Endothelial cell of coronary artery (primary cell): ENCODE measurements around the gene ZNF260. TPM values are rescaled to one million over a fixed set of nuclear protein-coding genes. Genes with fewer than 3 reads are reported as not detected.

ENCODE experiments used
- total RNA-seq: library from RNA; depleted of rRNA; stranded (reverse); fragments of >200 nt; gene quantifications from 2 replicates; pipeline ENCODE4 v1.2.3, GENCODE V29; 2014

The ZNF260 gene
- total RNA-seq: 10.8 and 13.0 TPM in 2 replicates

DNA sequence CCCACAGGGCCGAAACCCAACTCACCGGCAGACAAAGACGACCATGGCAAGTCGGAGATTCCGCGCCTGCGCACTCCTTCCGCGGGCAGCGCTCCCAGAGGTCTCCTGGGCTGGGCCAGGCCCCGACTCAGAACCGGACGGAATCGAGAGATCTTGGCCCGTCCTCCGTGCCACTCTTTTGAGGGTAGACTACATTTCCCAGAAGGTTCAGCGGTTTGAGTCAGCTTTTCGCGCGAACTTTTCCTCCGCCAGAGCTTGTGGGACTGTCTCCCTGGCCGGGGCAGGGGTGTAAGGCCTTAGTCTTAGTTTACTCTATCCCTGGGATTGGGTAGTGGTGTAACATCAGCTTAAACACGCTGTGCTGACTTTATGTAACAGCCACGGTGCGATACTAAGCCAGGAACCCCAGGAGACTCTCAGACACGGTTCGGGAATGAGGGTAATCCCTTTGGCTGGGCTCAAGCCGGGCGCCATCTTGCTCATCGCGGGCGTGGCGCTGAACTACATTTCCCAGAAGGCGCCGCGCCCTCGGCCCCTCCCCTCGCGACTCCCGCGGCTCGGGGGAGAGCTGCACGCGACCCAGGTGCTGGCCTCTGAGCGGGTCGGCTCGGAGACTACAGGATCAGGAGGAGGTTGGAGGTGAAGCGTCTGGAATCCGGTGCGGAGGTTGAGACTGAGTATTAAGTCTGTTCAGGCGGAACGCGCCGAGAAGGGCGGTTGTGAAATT lies at the start of gene ZNF260:
TSS of gene ZNF260 (minus strand) at position 78 of the 727 bp plus-strand sequence. CDS start 13,033 bp downstream, outside the sequence.

DNA sequence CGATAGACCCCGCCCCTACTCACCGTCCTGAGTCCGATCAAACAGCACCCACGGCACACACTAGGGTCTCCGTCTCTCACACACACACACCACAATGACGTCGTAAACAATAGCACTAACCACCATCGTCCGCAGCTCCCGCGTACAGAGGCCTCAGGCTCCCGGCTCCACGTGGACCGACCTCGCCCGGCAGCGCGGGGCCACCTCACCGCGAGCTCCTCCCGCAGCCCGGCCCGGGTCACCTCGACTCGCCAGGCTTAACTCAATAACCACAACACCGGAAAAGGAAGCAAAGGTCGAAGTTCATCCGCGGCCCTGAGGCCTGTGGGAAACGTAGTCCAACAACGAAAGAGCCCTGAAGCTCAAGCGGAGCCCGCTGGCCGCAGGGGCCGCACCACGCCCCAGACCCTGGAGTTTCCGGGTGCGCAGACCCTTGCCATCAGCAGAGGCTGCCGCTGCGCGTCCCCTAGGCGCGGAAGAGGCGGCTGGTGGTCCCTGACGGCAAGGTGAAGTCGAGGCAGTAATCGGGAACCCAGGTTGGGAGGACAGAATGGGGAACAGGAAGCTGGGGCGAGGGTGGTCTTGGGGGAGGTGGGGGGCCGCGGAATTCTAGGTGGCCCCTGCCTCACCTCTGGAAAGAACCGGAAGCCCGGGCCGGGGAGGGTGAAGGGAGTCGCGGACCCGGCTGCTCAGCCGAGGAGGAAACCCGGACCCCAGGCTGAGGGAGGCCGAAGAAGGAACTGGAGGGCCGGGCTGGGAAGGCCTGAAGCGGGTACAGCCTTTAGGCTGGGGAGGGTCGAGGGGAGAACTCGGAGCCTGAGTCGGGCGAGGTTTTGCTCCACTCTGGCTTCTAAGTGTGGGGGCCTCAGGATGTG lies 45.2 kb upstream of the ZNF260 start, which contains the start of gene ZNF529:
TSS of gene ZNF529 (minus strand) at position 273 of the 875 bp plus-strand sequence. CDS start 946 bp downstream, outside the sequence.

GRCh38 chr19:36489118-36489919 lies 38.8 kb downstream of the ZNF260 start, which contains the start of gene ZNF566:
Gene ZNF566 (minus strand): TSS chr19:36489561. CDS start chr19:36476557, 13,004 bp downstream.

Other genes with a start within 250 kb of the ZNF260 start
- 2.8 and 3.8 TPM in 2 replicates for gene ZFP14, start 149.1 kb downstream of the ZNF260 start, total RNA-seq
- 3.2 and 5.5 TPM in 2 replicates for gene ZFP82, start 109.6 kb downstream of the ZNF260 start, total RNA-seq
- gene ZNF566, start 38.7 kb downstream of the ZNF260 start, total RNA-seq: 6.2 and 10.7 TPM in 2 replicates
- 4.2 and 7.5 TPM in 2 replicates for gene ZNF529, start 45.0 kb upstream of the ZNF260 start, total RNA-seq
- gene ZNF382, start 77.0 kb upstream of the ZNF260 start, total RNA-seq: 3.1 and 8.7 TPM in 2 replicates
- 7.2 and 10.6 TPM in 2 replicates for gene ZNF461, start 138.6 kb upstream of the ZNF260 start, total RNA-seq
- gene ZNF567, start 159.3 kb upstream of the ZNF260 start, total RNA-seq: 4.5 TPM in 2 replicates
- 4.6 and 4.8 TPM in 2 replicates for gene ZNF850, start 244.5 kb upstream of the ZNF260 start, total RNA-seq